Measurements from ENCODE around the gene NDC80.
A peak's percentile ranks its signal among the peaks of the same experiment; 100 is the strongest.

Gene NDC80

DNA sequence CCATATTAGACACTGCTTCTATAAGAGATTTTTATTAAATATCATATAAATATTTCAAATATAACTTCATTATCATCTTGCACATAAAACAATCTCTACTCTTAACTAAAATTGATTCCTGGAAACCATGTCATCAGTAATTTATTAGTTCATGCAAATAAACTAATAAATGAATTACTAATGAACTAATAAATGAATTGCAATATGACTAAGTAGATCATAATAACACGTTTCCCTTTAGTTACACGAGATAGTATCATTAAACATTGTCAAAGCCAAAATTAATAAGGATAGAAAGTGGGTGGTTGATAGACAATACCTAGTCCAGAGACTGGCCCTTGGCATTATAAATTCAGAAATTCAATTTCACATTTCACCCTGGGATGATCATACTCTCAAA, 26.2 kb upstream of the NDC80 start:
- peaks cover 0 to 14% of the 10 kb centered on the region in 2 donors for H3K36me3 ChIP-seq (replicated peaks in 1 of 2; ENCODE audit: control insufficient read depth in 2 of 2, insufficient read depth in 2 of 2, low read length in 2 of 2)
- no peak overlapping the region for H3K9ac ChIP-seq (ENCODE audit: low read depth, low read length, poor library complexity)
- no peak overlapping the region for H3K23ac ChIP-seq (ENCODE audit: low read depth, low read length, poor library complexity)
- no peak overlapping the region for H3K4ac ChIP-seq (ENCODE audit: low read length)
- H2BK5ac ChIP-seq (ENCODE audit: low read length): no peak overlapping the region
- no peak for DNase-seq (ENCODE audit: low spot score)
- H3K27me3 ChIP-seq (ENCODE audit: control insufficient read depth in 3 of 3, insufficient read depth in 3 of 3, low read depth in 1 of 3, low read length in 3 of 3): no peaks in the 10 kb centered on the region
- no peak overlapping the region for H3K4me2 ChIP-seq (ENCODE audit: insufficient read depth, low read length, poor library complexity, severe bottlenecking)
- no peak overlapping the region for H3K14ac ChIP-seq (ENCODE audit: low read length)
- no peak overlapping the region for H2AK5ac ChIP-seq (ENCODE audit: low read depth, low read length)
- WGBS, 2 donors (ENCODE audit: extremely low coverage in 2 of 2, insufficient read length in 2 of 2, insufficient replicate concordance in 1 of 2): no CpG with 5 or more reads among the region's 2 CpGs
- H3K4me1 ChIP-seq (ENCODE audit: control insufficient read depth in 2 of 2, insufficient read depth in 1 of 2, low read depth in 1 of 2, low read length in 2 of 2): no peaks in the 10 kb centered on the region
- H2BK12ac ChIP-seq (ENCODE audit: low read length): no peak overlapping the region
- no peak overlapping the region for H2BK120ac ChIP-seq (ENCODE audit: low read depth, low read length)
- H2AFZ ChIP-seq (ENCODE audit: low read length): no peak overlapping the region
- no peaks in the 10 kb centered on the region for H3K9me3 ChIP-seq (replicated peaks in 1 of 2; ENCODE audit: control insufficient read depth in 2 of 2, insufficient read depth in 1 of 2, low read depth in 1 of 2, low read length in 2 of 2)
- no peak overlapping the region for H4K91ac ChIP-seq (ENCODE audit: low read depth, low read length, poor library complexity)
- no peak overlapping the region for H2BK15ac ChIP-seq (ENCODE audit: low read length)
- H4K8ac ChIP-seq (ENCODE audit: low read depth, low read length): no peak overlapping the region
- no peak overlapping the region for H3K4me3 ChIP-seq (ENCODE audit: low read length in 2 of 2)
- H3K27ac ChIP-seq (replicated peaks; ENCODE audit: low read length): no peak overlapping the region
- H3K18ac ChIP-seq (ENCODE audit: low read length): no peak overlapping the region
- no peaks in the 10 kb centered on the region for H3K79me1 ChIP-seq (ENCODE audit: low read depth, low read length)

- Histone ChIP-seq H4K91ac (ENCODE audit: low read depth, low read length, poor library complexity) (no peak overlapping the region), H3K14ac (ENCODE audit: low read length) (no peak overlapping the region), H2AK5ac (ENCODE audit: low read depth, low read length) (no peak overlapping the region), H2BK15ac (ENCODE audit: low read length) (no peak overlapping the region), H2AFZ (ENCODE audit: low read length) (no peak overlapping the region), H3K9me3 (replicated peaks in 1 of 2; ENCODE audit: control insufficient read depth in 2 of 2, insufficient read depth in 1 of 2, low read depth in 1 of 2, low read length in 2 of 2) (no peaks in the 10 kb centered on the region), H2BK120ac (ENCODE audit: low read depth, low read length) (no peak overlapping the region), H2BK12ac (ENCODE audit: low read length) (no peak overlapping the region), H3K4me3 (ENCODE audit: low read length in 2 of 2) (no peak overlapping the region), H3K36me3 (replicated peaks in 1 of 2; ENCODE audit: control insufficient read depth in 2 of 2, insufficient read depth in 2 of 2, low read length in 2 of 2) (peaks cover 0 to 24% of the 10 kb centered on the region in 2 donors), H3K9ac (ENCODE audit: low read depth, low read length, poor library complexity) (no peak overlapping the region), H3K4ac (ENCODE audit: low read length) (no peak overlapping the region), H3K4me1 (ENCODE audit: control insufficient read depth in 2 of 2, insufficient read depth in 1 of 2, low read depth in 1 of 2, low read length in 2 of 2) (no peaks in the 10 kb centered on the region), H3K27ac (replicated peaks; ENCODE audit: low read length) (no peak overlapping the region), H4K8ac (ENCODE audit: low read depth, low read length) (no peak overlapping the region), H3K18ac (ENCODE audit: low read length) (no peak overlapping the region), H3K79me1 (ENCODE audit: low read depth, low read length) (no peaks in the 10 kb centered on the region), H2BK5ac (ENCODE audit: low read length) (no peak overlapping the region), H3K23ac (ENCODE audit: low read depth, low read length, poor library complexity) (no peak overlapping the region), H3K4me2 (ENCODE audit: insufficient read depth, low read length, poor library complexity, severe bottlenecking) (no peak overlapping the region), H3K27me3 (ENCODE audit: control insufficient read depth in 3 of 3, insufficient read depth in 3 of 3, low read depth in 1 of 3, low read length in 3 of 3) (no peaks in the 10 kb centered on the region)
- peak; percentile 24 for DNase-seq (ENCODE audit: low spot score)
- WGBS, 2 donors (ENCODE audit: extremely low coverage in 2 of 2, insufficient read length in 2 of 2, insufficient replicate concordance in 1 of 2): no CpG with 5 or more reads among the region's 4 CpGs
Observed at GRCh38 chr18:2547477-2548087, 23.8 kb upstream of the NDC80 start.

DNA sequence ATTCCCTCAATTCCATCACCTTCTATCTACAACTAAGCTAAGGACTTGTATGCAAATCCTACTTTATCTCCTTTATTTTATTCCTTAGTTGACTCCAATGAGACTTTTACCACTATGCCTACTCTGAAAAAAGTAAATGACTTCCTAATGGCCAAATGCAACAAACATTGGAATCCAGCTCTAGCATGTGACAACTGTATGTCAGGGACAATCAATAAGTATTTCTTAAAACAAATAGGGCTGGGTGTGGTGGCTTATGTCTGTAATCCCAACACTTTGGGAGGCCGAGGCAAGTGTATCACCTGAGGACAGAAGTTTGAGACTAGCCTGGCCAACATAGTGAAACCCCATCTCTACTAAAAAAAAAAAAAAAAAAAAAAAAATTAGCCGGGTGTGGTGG, 21.9 kb upstream of the NDC80 start:
- Histone ChIP-seq H3K23ac (ENCODE audit: low read depth, low read length, poor library complexity) (no peak overlapping the region), H4K91ac (ENCODE audit: low read depth, low read length, poor library complexity) (no peak overlapping the region), H4K8ac (ENCODE audit: low read depth, low read length) (no peak overlapping the region), H2AFZ (ENCODE audit: low read length) (no peak overlapping the region), H3K27me3 (ENCODE audit: control insufficient read depth in 3 of 3, insufficient read depth in 3 of 3, low read depth in 1 of 3, low read length in 3 of 3) (no peaks in the 10 kb centered on the region), H3K4me3 (ENCODE audit: low read length in 2 of 2) (no peak overlapping the region), H2AK5ac (ENCODE audit: low read depth, low read length) (no peak overlapping the region), H3K36me3 (replicated peaks in 1 of 2; ENCODE audit: control insufficient read depth in 2 of 2, insufficient read depth in 2 of 2, low read length in 2 of 2) (peaks cover 0 to 28% of the 10 kb centered on the region in 2 donors), H3K4me2 (ENCODE audit: insufficient read depth, low read length, poor library complexity, severe bottlenecking) (no peak overlapping the region), H3K4ac (ENCODE audit: low read length) (no peak overlapping the region), H3K27ac (replicated peaks; ENCODE audit: low read length) (no peak overlapping the region), H3K18ac (ENCODE audit: low read length) (no peak overlapping the region), H3K9ac (ENCODE audit: low read depth, low read length, poor library complexity) (no peak overlapping the region), H2BK15ac (ENCODE audit: low read length) (no peak overlapping the region), H2BK12ac (ENCODE audit: low read length) (no peak overlapping the region), H3K79me1 (ENCODE audit: low read depth, low read length) (no peaks in the 10 kb centered on the region), H2BK120ac (ENCODE audit: low read depth, low read length) (no peak overlapping the region), H3K9me3 (replicated peaks in 1 of 2; ENCODE audit: control insufficient read depth in 2 of 2, insufficient read depth in 1 of 2, low read depth in 1 of 2, low read length in 2 of 2) (no peaks in the 10 kb centered on the region), H3K4me1 (ENCODE audit: control insufficient read depth in 2 of 2, insufficient read depth in 1 of 2, low read depth in 1 of 2, low read length in 2 of 2) (no peaks in the 10 kb centered on the region), H2BK5ac (ENCODE audit: low read length) (no peak overlapping the region), H3K14ac (ENCODE audit: low read length) (no peak overlapping the region)
- WGBS, 2 donors (ENCODE audit: extremely low coverage in 2 of 2, insufficient read length in 2 of 2, insufficient replicate concordance in 1 of 2): no CpG with 5 or more reads among the region's 2 CpGs
- DNase-seq (ENCODE audit: low spot score): no peak

GRCh38 chr18:2551425-2551824, 19.9 kb upstream of the NDC80 start:
- Histone ChIP-seq H3K4ac (ENCODE audit: low read length) (no peak overlapping the region), H2BK15ac (ENCODE audit: low read length) (no peak overlapping the region), H4K8ac (ENCODE audit: low read depth, low read length) (no peak overlapping the region), H3K18ac (ENCODE audit: low read length) (no peak overlapping the region), H3K14ac (ENCODE audit: low read length) (no peak overlapping the region), H3K79me1 (ENCODE audit: low read depth, low read length) (no peaks in the 10 kb centered on the region), H3K27me3 (ENCODE audit: control insufficient read depth in 3 of 3, insufficient read depth in 3 of 3, low read depth in 1 of 3, low read length in 3 of 3) (no peaks in the 10 kb centered on the region), H3K9me3 (replicated peaks in 1 of 2; ENCODE audit: control insufficient read depth in 2 of 2, insufficient read depth in 1 of 2, low read depth in 1 of 2, low read length in 2 of 2) (no peaks in the 10 kb centered on the region), H2AFZ (ENCODE audit: low read length) (no peak overlapping the region), H3K23ac (ENCODE audit: low read depth, low read length, poor library complexity) (no peak overlapping the region), H3K36me3 (replicated peaks in 1 of 2; ENCODE audit: control insufficient read depth in 2 of 2, insufficient read depth in 2 of 2, low read length in 2 of 2) (peaks cover 0 to 28% of the 10 kb centered on the region in 2 donors), H3K9ac (ENCODE audit: low read depth, low read length, poor library complexity) (no peak overlapping the region), H2BK5ac (ENCODE audit: low read length) (no peak overlapping the region), H2AK5ac (ENCODE audit: low read depth, low read length) (no peak overlapping the region), H3K4me3 (ENCODE audit: low read length in 2 of 2) (no peak overlapping the region), H3K4me1 (ENCODE audit: control insufficient read depth in 2 of 2, insufficient read depth in 1 of 2, low read depth in 1 of 2, low read length in 2 of 2) (peaks cover 0 to 4% of the 10 kb centered on the region in 2 donors), H3K4me2 (ENCODE audit: insufficient read depth, low read length, poor library complexity, severe bottlenecking) (no peak overlapping the region), H2BK12ac (ENCODE audit: low read length) (no peak overlapping the region), H2BK120ac (ENCODE audit: low read depth, low read length) (no peak overlapping the region), H4K91ac (ENCODE audit: low read depth, low read length, poor library complexity) (no peak overlapping the region), H3K27ac (replicated peaks; ENCODE audit: low read length) (no peak overlapping the region)
- no peak for DNase-seq (ENCODE audit: low spot score)
- WGBS, 2 donors (ENCODE audit: extremely low coverage in 2 of 2, insufficient read length in 2 of 2, insufficient replicate concordance in 1 of 2): no CpG with 5 or more reads among the region's 3 CpGs
